Glomerular visceral epithelial cell (primary cell): ENCODE measurements around the gene TMEM125.

ENCODE experiments used
- DNase-seq: peaks from one replicate; pipeline ENCODE4 v3.0.0-alpha.2; 2016; ENCODE audit errors: extremely low spot score

The TMEM125 gene

GRCh38 chr1:43247256-43247921, 22.4 kb upstream of the TMEM125 start:
- no peak for DNase-seq

GRCh38 chr1:43250351-43250761, 19.4 kb upstream of the TMEM125 start:
- no peak for DNase-seq

- no peak for DNase-seq
Measured at GRCh38 chr1:43251024-43251423, 18.8 kb upstream of the TMEM125 start.

- no peak for DNase-seq
Measured at GRCh38 chr1:43252225-43252624, 17.6 kb upstream of the TMEM125 start.

GRCh38 chr1:43253173-43253572, 16.6 kb upstream of the TMEM125 start:
- DNase-seq, result no peak

- no peak for DNase-seq
Measured at GRCh38 chr1:43253876-43254275, 15.9 kb upstream of the TMEM125 start.

GRCh38 chr1:43255438-43256210, 14.2 kb upstream of the TMEM125 start:
- DNase-seq, result no peak

GRCh38 chr1:43256675-43257570, 12.9 kb upstream of the TMEM125 start:
- no peak for DNase-seq

- no peak for DNase-seq
Measured at GRCh38 chr1:43258370-43258769, 11.4 kb upstream of the TMEM125 start.

- DNase-seq, result no peak
Measured at GRCh38 chr1:43265431-43265830, 4.4 kb upstream of the TMEM125 start.

- no peak for DNase-seq
Measured at GRCh38 chr1:43266881-43267280, 2.9 kb upstream of the TMEM125 start.

- DNase-seq, result no peak
Measured at GRCh38 chr1:43267291-43267805, 2.4 kb upstream of the TMEM125 start.

GRCh38 chr1:43267818-43268425, 1.9 kb upstream of the TMEM125 start:
- no peak for DNase-seq

GRCh38 chr1:43270421-43271095, 775 bp downstream of the TMEM125 start:
- no peak for DNase-seq

GRCh38 chr1:43271186-43272118, 1.7 kb downstream of the TMEM125 start:
- no peak for DNase-seq

- no peak for DNase-seq
Measured at GRCh38 chr1:43272161-43272560, 2.4 kb downstream of the TMEM125 start.

- DNase-seq, result no peak
Measured at GRCh38 chr1:43272576-43273571, 3.1 kb downstream of the TMEM125 start.

GRCh38 chr1:43273708-43274107, 3.9 kb downstream of the TMEM125 start:
- no peak for DNase-seq
